Measurements from ENCODE around the gene CLDN22.

DNA sequence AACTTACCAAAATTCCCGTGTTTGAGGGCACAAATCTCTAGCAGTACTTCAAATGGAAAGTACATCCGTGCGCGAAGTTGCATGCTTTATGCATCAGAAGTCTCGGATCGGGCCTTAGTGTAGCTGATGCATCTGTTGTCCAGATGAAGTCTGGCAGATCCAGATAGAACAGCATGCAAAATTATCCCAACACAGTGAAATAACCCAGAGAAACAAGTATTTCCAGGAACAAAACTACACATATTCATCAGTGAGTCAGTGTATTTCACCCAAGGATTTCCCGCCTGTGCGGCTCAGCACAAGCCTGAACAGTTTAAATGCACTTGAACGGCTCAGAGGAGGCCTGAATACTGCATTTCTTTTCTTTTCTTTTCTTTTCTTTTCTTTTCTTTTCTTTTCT is 29.6 kb upstream of the CLDN22 start:
- no peak for TF ChIP-seq PAX5 (IDR thresholded peaks at IDR 0.05; ENCODE audit: insufficient read depth, low read length, severe bottlenecking)
- TF ChIP-seq POLR2AphosphoS5 (IDR thresholded peaks at IDR 0.05; ENCODE audit: low read depth, low read length) = no peak
- no peak for TF ChIP-seq POLR2A (IDR thresholded peaks at IDR 0.05; ENCODE audit: low read depth, low read length)
- TF ChIP-seq TAF1 (IDR thresholded peaks at IDR 0.05; ENCODE audit: low read depth, low read length) = no peak
